Measurements from ENCODE around the gene CYP2C8.
"Not testable (repeated sequence)": the region's sequence is repeated elsewhere in the genome, so short reads cannot be mapped to it uniquely, and the experiment has no call there.

The CYP2C8 gene

DNA sequence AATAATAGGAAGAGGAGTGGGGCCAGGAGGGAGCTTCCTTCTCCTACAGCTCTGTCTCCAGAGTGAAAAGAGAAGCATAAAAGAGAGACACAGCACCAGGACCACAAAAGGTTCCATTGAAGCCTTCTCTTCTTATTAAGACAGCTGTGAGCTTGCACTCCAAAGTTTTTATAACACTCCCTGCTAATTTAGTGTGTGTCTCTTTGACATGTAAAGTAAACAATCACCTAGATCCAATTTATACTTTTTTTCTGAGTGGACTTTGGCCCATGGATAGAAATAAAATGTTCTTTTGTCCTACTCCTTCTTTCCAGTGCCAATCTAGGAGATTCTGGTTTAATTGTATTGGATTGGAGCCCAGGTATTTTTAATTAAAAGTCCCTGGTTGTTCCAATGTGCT lies at the start of gene CYP2C8:
TSS of gene CYP2C8 (minus strand) at position 212 of the 400 bp plus-strand sequence. CDS start at position 117, 95 bp downstream.
- DNase-seq: no peak

DNA sequence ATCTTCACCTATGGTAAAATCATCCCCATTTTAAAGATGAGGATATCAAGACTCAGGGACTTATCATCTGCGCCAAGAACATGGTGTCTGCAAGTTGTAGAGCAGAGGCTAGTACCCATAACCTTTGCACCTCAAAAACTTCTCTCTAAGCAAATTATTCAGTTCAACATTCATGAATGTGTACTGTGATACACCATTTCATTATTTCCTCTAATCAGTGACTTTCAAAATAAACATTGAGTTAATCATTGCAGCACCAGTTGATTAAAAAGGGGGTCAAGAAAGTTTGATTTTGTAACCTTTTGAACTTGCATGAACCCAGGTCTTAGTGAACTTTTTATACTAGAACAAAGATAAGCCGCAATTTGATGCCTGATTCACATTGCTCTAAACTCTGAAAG lies 47.6 kb upstream of the CYP2C8 start:
- no peak for DNase-seq

DNA sequence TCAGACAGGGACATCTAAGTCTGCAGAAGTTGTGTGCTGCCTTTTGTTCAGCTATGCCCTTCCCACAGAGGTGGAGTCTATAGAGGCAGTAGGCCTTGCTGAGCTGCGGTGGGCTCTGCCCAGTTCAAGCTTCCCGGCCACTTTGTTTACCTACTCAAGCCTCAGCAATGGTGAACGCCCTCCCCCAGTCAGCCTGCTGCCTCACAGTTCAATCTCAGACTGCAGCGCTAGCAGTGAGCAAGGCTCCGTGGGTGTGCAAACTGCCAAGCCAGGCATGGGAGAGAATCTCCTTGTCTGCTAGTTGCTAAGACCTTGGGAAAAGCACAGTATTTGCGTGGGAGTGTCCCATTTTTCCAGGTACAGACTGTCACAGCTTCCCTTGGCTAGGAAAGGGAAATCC lies 41.5 kb upstream of the CYP2C8 start:
- DNase-seq: not testable (repeated sequence)

DNA sequence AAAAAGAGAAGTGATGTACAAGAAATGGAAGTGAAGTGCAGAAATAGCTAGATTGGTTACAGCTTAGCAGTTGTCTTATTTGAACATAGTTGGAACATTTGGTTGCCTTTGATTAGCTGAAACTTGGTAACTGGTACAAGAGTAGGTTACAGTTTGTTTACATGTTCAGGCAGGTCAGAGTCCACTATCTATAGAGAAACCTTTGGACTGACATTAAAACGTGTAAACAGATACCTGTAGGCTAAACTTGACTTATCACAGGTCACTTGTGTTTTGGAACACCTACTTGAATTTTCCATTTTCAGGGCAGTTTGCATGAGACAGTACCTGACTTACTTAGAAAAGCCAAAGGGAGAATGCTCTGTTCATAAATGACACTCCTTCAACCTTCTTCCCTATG lies 28.5 kb upstream of the CYP2C8 start:
- DNase-seq: no peak

DNA sequence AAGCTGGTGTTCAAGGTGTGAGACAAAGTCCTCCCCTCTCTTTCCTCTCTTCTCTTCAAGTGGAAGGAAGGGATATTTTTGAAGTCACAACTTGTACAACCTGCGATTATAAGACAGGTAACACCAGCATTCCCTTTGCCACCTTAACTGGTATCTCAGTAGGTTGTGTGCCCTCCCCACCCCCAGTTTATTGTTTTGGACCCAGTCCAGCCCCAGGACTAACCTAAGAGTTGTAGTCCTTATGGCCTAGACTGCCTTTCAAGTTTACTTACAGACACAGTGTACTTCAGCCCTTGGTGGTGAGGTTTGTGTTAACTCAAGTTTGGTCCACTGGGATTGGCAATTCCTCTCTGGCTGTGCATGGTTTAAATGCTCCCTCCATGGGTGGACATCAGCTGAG lies 26.8 kb upstream of the CYP2C8 start:
- no peak for DNase-seq

DNA sequence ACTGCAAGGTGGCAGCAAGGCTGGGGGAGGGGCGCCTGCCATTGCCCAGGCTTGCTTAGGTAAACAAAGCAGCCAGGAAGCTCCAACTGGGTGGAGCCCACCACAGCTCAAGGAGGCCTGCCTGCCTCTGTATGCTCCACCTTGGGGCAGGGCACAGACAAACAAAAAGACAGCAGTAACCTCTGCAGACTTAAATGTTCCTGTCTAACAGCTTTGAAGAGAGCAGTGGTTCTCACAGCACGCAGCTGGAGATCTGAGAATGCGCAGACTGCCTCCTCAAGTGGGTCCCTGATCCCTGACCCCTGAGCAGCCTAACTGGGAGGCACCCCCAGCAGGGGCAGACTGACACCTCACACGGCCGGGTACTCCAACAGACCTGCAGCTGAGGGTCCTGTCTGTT lies 10.3 kb upstream of the CYP2C8 start:
- DNase-seq: not testable (repeated sequence)

DNA sequence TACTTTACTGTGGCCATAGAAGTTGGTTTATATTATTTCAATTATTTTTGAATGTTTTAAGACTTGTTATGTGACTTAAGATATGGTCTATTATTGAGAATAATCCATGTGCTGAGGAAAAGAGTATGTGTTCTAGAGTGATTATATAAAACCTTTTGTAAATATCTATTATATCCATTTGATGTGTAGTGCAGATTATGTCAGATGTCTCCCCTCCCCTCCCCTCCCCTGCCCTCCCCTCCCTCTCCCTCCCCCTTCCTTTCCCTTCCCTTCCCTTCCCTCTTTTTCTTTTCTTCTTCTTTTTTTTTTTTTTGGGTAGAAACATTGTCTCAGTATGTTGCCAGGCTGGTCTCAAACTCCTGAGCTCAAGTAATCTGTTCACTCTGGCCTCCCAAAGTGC lies 8.3 kb upstream of the CYP2C8 start:
- no peak for DNase-seq

DNA sequence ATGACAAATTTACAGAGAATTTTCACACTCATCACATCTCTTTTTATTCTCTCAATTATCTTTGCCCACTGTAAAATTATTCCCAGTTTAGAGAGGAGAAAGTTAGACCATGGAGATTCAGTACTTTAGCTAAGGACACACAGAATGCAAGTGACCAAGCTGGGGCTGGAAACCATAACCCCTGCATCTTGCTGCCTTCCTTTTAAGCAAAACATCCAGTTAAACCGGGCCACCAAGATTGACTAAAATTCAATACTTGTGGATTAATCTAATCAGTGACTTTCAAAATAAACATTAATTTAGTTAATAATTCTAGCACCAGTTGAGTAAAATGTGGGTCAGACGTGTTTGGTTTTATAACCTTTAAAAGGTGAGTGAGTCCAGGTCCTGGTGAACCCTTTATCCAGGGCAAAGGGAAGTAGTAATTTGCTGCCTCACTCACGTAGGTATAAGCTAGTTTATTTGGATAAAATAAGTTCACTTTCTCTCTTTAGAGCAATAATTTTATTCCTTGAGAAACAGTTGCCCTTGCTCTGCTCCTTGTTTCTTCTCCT lies 1.9 kb upstream of the CYP2C8 start:
- no peak for DNase-seq

DNA sequence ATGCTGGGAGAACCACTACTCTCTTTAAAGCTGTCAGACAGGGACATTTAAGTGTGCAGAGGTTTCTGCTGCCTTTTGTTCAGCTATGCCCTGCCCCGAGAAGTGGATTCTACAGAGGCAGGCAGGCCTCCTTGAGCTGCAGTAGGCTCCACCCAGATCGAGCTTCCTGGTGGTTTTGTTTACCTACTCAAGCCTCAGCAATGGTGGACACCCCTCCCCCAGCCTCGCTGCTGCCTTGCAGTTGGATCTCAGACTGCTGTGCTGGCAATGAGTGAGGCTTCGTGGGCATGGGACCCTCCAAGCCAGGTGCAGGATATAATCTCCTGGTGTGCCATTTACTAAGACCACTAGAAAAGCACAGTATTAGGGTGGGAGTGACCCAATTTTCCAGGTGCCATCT lies 5.2 kb downstream of the CYP2C8 start:
- not testable (repeated sequence) for DNase-seq

DNA sequence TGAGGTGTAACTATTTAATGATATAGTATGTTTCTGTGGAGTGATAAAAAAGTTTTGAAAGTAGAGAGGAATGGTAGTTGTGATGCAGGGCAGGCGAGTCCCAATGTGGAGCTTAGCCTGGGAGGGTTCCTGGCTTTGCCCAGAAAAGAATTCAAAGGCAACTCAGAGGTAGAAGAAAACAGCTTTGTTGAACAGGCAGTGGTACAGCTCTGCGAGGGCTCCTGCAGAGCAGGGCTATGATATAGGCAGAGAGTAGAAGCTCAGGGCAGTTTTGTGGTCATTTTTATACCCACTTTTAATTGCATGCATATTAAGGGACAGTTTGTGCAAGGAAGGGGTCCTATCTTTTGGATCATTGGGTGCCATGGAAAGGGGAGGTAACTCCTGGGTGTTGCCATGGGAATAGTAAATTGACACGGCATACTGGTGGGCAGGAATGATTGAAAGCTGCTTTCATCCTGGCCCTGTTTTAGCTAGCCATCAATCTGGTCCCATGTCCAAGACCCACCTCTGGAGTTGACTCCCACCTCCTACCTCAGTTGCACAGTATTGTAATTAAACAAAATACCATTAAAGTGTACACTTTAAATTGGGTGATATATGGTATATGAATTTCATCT lies 12.4 kb downstream of the CYP2C8 start:
- no peak for DNase-seq

DNA sequence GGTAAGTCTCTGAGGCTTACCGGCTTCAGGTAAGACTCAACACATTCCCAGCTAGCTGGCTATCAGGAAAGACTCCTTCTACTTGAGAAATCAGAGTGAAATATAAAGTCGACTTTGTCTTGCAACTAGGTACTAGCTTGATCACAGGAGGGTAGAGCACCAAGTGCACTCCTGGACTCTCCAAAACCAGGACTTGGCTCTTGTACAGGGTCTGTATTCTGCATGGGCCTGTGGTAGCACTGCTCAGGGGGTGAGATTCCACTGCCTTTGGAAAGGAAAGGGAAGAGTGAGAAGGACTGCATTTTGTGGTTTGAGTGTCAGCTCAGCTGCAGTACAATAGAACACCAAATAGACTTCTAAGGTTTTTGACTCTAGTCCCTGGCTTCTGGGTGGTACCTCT lies 19.4 kb downstream of the CYP2C8 start:
- DNase-seq: no peak

DNA sequence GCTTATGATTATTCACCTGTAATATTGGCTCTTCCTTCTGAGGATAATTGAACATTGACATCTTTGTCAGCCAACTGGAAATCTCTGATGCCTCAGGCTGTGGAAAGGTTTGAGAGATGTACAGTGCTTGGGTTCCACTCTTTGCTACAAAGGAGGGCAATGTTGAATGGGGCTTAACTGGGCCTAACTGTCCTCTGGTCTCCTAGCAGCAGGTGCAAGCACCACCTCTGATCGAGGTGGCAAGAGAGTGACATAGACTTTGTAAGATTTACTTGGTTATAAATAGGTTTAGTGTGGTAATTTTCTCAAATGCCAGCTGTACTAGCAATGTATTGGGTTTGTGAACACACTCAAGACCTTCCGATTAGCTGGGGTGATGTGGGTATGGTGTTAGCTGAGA lies 21.1 kb downstream of the CYP2C8 start:
- no peak for DNase-seq

DNA sequence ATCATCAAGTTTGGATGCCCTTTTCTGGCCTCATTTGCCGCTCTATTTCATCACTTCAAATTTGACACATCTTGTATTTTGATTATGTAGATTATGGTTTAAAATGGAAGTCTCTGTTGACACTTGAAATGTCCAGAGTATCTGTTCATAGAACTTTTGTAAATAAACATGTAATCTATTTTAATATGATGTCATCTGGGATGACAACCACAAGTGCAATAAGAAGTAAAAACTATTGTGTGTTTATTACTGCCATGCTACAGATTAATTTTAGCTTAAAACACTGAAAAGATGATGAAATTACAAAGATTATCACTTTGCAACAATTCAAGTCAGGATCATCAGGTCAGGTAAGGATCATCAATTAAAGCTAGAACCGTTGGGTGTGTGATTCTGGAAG lies 30.0 kb downstream of the CYP2C8 start:
- DNase-seq: no peak

DNA sequence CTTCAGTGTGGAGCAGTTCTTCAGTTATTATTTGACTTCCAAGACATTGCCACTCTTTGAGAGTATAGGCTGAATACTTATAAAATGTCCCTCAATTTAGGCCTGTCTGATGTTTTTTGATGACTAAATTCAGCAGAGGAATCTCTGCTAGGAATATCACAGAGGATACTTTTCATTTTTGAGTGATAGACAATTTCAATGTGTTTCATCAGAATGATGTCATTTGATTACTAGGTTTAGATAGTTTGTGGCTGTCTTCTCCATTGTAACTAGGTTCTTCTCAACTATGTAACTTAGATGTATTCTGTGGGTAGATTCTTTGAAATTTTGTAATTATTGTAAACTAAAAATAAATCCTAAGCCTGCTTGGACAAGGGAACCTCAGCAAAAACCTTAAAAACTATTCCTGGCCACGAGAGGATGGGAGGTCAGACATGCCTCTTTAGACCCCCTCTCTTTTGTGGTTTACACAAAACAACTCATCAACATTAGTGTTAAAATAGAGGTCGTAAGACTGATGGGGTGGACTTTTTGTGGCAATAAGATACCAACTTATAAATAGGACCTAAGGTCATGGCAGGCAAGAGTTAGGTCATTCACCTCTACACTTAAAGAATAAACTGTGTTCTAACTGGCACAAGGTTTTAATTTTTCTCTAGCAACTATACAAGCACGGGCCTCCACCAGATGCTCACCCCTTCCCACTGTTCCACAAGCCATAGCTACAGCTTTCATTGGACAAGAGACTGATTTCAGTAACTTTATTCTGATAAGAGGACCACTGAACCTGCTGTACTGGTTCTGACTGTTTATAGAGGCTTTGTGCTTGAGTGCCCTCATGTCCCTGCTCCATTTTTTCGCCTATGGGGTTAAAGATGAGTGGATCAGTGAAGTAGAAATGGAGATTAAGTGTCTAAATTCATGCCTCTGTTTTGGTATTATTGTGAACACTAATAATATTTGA lies 33.7 kb downstream of the CYP2C8 start:
- DNase-seq: no peak

DNA sequence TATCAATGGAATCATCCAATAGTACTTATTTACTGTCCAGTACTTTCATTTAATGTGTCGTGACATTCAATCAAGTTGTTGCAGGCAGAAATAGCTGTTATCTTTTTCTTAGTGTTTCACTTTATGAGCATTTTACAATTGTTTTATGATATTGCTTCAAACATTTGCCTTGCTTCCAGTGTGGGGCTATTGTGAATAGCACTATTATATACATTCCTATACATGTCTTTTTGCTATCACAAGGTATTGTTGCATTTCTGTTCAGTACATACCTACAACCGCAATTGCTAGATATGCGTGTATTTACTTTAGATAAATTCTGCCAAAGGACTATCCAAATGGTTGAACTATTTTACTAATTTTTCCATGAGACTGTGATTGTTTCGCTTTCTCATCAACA lies 34.9 kb downstream of the CYP2C8 start:
- DNase-seq: no peak

DNA sequence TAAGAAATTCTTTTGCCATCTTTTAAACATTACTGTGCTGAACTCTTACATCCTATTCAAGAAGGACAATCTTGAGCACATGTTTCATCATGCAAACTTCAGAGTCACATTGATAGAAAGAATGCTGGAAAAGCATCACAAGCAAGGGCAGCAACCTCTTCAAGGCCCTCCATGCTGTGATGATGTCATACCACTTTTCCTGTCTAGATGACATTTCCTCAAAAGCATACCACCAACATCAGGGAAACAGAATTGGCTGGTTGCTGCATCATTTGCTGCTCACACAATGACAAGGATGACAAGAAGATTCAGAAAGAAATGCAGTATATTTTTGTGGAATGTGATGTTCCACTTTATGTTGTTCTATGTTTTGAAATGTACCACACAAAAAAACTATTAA lies 37.6 kb downstream of the CYP2C8 start:
- no peak for DNase-seq

DNA sequence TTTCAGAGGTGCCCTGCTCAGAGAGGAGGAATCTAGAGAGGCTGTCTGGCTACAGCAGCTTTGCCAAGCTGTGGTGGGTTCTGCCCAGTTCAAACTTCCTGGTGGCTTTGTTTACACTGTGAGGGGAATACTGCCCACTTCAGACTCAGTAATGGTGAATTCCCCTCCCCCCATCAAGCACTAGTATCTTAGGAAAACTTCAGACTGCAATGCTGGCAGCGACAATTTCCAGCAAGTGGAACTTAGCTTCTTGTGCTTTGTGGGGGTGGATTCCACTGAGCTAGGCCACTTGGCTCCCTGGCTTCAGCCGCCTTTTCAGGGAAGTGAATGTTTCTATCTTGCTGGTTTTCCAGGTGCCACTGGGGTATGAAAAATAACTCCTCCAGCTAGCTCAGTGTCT lies 42.8 kb downstream of the CYP2C8 start:
- DNase-seq: no peak

DNA sequence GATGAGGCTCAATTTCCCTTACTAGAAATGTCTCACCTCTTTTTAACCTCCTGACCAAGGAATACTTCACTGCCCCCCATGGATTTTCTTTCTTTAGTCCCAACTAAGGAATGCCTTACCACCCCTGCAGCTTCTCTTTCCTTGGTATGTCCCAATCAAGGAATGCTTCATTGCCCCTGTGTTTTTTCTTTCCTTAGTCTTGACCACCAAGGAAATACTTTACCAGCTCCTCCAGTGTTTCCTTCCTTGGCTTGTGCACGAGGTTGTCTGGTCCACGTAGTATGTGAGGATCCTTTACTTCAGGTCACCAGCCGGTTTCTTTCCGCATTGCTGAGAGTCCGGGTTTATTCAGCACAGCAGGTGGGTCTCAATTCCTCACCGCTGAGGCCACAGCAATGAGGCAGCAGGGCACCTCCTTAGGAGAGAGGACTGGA lies 71.5 kb downstream of the CYP2C8 start:
- DNase-seq: no peak

DNA sequence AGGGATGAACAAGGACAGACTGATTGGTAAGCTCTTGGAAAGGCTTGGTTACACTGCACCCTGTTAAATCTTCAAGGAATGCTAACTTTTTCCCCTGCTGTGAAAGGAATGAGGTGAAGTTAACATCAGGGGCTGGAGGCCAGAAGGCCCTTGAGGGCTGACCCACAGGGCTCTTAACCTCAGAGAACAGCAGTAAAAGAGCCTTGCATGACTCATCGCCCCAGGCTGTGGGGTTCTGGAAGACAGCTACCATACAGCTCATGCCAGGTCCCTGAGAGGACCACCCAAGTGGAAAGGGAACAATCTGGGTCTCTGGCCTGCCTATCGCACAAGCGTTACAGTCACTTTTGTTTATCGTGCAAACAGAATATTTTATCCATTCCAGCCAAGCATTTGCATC lies 76.5 kb downstream of the CYP2C8 start:
- no peak for DNase-seq

DNA sequence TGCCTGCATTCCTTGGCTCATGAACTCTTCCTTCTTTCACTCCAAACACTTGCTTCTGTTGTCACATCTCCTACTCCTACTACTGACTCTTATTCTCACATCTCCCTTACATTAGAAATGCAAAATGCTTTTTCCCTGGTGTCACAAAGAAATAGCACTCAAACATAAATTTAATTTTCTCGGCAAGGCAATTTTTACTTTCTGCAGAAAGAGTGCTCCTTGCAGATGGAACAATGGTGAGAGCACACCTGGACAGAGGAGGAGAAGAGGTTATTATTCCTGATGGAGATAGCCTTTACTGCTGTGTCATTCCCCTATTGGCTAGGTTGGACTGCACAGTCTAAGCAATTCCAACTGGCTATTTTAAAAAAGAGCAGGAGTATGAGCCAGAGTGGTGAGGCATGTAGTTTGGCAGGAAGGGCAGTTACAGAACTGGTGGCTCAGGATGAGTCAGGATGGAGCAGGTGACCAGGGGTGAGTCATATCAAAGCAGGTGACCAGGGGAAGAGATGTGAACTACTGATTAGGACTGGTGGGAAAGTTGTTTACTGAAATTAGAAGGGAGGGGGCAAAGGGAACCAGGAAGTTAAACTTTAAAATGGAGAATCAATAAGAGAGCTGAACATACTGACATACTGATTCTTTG lies 77.9 kb downstream of the CYP2C8 start:
- DNase-seq: no peak

DNA sequence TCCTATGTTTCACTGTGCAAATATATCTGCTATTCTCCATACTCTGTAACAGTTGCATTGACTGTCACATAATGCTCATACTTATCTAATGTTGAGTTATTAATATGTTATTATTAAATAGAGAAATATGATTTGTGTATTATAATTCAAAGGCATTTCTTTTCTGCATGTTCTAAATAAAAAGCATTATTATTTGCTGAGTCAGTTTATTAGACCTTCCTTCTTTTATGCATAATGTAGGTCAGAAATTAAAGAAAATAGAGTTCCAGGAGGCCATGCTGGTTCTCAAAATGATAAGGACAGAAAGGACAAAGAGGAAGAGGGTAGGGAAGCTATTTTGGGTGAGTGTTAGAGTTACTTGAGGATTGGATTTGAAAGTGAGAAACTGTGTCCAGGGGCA lies 80.1 kb downstream of the CYP2C8 start:
- no peak for DNase-seq

Data from CD4-positive, alpha-beta T cell treated with Interleukin-1 beta for 1 hour (primary cell).